DOHH2 (cell line): Measurements from ENCODE around the gene RPTOR.
"Not testable (repeated sequence)": the region's sequence is repeated elsewhere in the genome, so short reads cannot be mapped to it uniquely, and the experiment has no call there.

ENCODE experiments used
- H3F3A ChIP-seq: fragments of 200-600 bp; sonication (generic), shearing (Covaris generic); 2 replicates; pipeline ENCODE4 v1.6.0; 2016; ENCODE audit warnings: antibody characterized with exemption, mild to moderate bottlenecking; ENCODE audit not compliant: control insufficient read depth, insufficient read depth
- H3K27ac ChIP-seq: fragments of 200-600 bp; sonication (generic); 2 replicates; pipeline ENCODE4 v1.5.1; 2014; ENCODE audit warnings: low read depth, mild to moderate bottlenecking, low read length, moderate library complexity
- H3K27me3 ChIP-seq: fragments of 200-600 bp; sonication (generic); 2 replicates; pipeline ENCODE4 v1.6.1; 2014; ENCODE audit warnings: mild to moderate bottlenecking, low read length, mixed read lengths; ENCODE audit not compliant: control insufficient read depth
- H3K36me3 ChIP-seq: fragments of 200-600 bp; sonication (generic); 2 replicates; pipeline ENCODE4 v1.6.1; 2014; ENCODE audit warnings: mild to moderate bottlenecking, low read length, moderate library complexity, mixed read lengths; ENCODE audit not compliant: control insufficient read depth
- H3K4me1 ChIP-seq: fragments of 200-600 bp; sonication (generic); 2 replicates; pipeline ENCODE4 v1.6.1; 2014; ENCODE audit warnings: mild to moderate bottlenecking, low read length, mixed read lengths; ENCODE audit not compliant: control insufficient read depth
- H3K4me2 ChIP-seq: fragments of 200-600 bp; sonication (generic); 2 replicates; pipeline ENCODE4 v1.6.0; 2014; ENCODE audit warnings: mild to moderate bottlenecking, low read length, moderate library complexity
- H3K4me3 ChIP-seq: fragments of 200-600 bp; sonication (generic); 2 replicates; pipeline ENCODE4 v1.5.1; 2014; ENCODE audit warnings: mild to moderate bottlenecking, low read length, mixed read lengths
- H3K79me2 ChIP-seq: fragments of 200-600 bp; sonication (generic); 2 replicates; pipeline ENCODE4 v1.6.1; 2014; ENCODE audit warnings: mild to moderate bottlenecking, low read length, mixed read lengths; ENCODE audit not compliant: control insufficient read depth
- H3K9me2 ChIP-seq: fragments of 200-600 bp; sonication (generic); replicated peaks from 2 replicates; pipeline ENCODE4 v1.6.1; 2014; ENCODE audit warnings: mild to moderate bottlenecking, low read length, mixed read lengths; ENCODE audit not compliant: control insufficient read depth
- H3K9me3 ChIP-seq: fragments of 200-600 bp; sonication (generic); 2 replicates; pipeline ENCODE4 v1.6.1; 2014; ENCODE audit warnings: antibody characterized with exemption, low read length, mixed read lengths; ENCODE audit not compliant: control insufficient read depth, insufficient read depth
- H4K20me1 ChIP-seq: fragments of 200-600 bp; sonication (generic); 2 replicates; pipeline ENCODE4 v1.6.0; 2014; ENCODE audit warnings: low read depth, mild to moderate bottlenecking, antibody characterized with exemption, low read length, moderate library complexity; ENCODE audit not compliant: control insufficient read depth, insufficient read depth
- EZH2phosphoT487 ChIP-seq: fragments of 200-600 bp; sonication (generic); IDR thresholded peaks from 2 replicates; pipeline ENCODE4 v1.6.1; 2017; ENCODE audit warnings: borderline replicate concordance, mild to moderate bottlenecking, antibody characterized with exemption, low read length, moderate library complexity, mixed read lengths
- TF ChIP-seq, protein P1 (sequence below): fragments of 200-600 bp; sonication (generic); IDR thresholded peaks from one replicate; pipeline ENCODE4 v1.5.1; 2014; ENCODE audit warnings: antibody characterized with exemption, mild to moderate bottlenecking, low read depth, low read length; ENCODE audit not compliant: poor library complexity, severe bottlenecking

Gene RPTOR

DNA sequence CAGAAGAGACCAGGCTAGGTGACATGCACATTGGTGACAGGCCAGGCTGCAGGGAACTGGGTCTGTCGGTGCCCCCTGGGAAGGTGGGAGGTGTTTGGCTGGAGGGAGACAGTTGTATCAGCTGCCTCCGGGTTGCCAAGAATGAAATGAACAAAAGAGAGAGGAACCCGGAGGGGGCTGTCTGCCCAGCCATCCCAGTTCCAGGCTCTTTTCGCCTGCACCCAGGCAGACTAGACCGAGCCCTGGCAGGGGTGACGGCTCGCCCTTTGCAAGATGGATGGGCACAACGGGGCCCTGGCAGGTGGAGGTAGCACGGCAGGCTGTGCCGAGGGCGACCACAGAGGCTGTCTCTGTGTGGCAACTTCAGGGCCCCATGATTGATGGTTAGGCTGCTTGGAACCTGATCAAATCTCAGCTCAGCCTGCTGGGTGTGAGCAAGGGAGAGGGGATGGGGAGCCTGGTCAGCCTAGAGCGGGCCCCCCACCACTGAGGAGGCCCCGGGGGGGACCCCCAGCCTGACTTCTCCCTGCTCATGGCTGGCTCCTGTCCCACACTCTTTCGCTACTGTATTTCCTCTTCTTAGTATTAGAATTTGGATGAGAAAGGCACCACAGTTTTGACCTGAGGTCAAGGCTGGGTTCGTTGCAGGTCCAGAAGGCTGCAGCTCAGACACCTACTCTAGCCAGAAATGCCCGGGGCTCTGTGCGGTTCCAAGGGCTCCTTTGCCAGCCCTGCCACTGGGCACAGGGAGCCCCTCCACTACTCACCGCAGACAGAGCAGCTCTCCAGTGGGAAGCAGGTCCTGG, 328.1 kb downstream of the RPTOR start:
- Histone ChIP-seq H4K20me1 (no peaks in the 10 kb centered on the region), H3K27ac (no peak overlapping the region), H3K79me2 (no peaks in the 10 kb centered on the region; the same call in 1 of the 2 replicates), H3K9me2 (no peaks in the 10 kb centered on the region), H3K27me3 (no peaks in the 10 kb centered on the region), H3K4me3 (no peak overlapping the region), H3K4me2 (no peak overlapping the region), H3K9me3 (no peaks in the 10 kb centered on the region), H3K4me1 (peaks cover 25% of the 10 kb centered on the region), H3F3A (no peaks in the 10 kb centered on the region), H3K36me3 (peaks cover 4% of the 10 kb centered on the region; the same call in 1 of the 2 replicates)
- TF ChIP-seq, protein P1, sequence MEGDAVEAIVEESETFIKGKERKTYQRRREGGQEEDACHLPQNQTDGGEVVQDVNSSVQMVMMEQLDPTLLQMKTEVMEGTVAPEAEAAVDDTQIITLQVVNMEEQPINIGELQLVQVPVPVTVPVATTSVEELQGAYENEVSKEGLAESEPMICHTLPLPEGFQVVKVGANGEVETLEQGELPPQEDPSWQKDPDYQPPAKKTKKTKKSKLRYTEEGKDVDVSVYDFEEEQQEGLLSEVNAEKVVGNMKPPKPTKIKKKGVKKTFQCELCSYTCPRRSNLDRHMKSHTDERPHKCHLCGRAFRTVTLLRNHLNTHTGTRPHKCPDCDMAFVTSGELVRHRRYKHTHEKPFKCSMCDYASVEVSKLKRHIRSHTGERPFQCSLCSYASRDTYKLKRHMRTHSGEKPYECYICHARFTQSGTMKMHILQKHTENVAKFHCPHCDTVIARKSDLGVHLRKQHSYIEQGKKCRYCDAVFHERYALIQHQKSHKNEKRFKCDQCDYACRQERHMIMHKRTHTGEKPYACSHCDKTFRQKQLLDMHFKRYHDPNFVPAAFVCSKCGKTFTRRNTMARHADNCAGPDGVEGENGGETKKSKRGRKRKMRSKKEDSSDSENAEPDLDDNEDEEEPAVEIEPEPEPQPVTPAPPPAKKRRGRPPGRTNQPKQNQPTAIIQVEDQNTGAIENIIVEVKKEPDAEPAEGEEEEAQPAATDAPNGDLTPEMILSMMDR, result no peak
- TF ChIP-seq EZH2phosphoT487, result no peak

DNA sequence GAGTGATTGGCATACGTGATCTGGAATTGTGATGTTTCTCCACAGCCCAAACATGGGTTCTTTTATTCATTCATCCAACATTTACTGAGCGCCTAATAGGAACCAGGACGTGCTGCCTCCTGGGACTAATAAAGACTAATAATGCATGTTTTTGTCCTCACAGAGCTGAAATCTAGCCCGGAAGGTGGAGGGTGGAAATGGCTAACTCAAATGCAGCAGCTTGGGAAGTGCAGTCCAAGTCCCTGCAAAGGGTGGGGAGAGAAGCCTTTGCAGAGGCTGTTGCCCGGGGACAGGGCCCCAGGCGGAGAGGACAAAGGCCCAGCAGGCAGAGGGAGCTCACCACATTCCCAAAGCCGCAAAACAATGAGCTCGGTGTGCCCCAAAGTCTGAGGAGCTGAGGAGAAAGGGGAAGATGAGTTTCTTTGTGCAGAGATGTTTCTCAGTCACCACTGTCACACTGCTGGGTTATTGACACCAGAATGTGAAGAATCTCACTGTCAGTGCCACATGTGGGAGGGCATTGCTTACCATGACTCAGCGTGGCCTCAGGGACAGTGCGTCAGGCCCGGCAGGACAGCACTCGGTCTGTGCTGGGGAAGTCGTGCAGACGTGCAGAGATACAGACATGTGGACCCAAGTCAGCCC, 328.8 kb downstream of the RPTOR start:
- Histone ChIP-seq H3K36me3 (peaks cover 4% of the 10 kb centered on the region; the same call in 1 of the 2 replicates), H3K4me1 (peaks cover 29% of the 10 kb centered on the region), H4K20me1 (no peaks in the 10 kb centered on the region), H3K4me2 (no peak overlapping the region), H3F3A (no peaks in the 10 kb centered on the region), H3K27ac (no peak overlapping the region), H3K9me3 (no peaks in the 10 kb centered on the region), H3K9me2 (no peaks in the 10 kb centered on the region), H3K79me2 (no peaks in the 10 kb centered on the region; the same call in 1 of the 2 replicates), H3K4me3 (no peak overlapping the region), H3K27me3 (no peaks in the 10 kb centered on the region)
- no peak for TF ChIP-seq EZH2phosphoT487

DNA sequence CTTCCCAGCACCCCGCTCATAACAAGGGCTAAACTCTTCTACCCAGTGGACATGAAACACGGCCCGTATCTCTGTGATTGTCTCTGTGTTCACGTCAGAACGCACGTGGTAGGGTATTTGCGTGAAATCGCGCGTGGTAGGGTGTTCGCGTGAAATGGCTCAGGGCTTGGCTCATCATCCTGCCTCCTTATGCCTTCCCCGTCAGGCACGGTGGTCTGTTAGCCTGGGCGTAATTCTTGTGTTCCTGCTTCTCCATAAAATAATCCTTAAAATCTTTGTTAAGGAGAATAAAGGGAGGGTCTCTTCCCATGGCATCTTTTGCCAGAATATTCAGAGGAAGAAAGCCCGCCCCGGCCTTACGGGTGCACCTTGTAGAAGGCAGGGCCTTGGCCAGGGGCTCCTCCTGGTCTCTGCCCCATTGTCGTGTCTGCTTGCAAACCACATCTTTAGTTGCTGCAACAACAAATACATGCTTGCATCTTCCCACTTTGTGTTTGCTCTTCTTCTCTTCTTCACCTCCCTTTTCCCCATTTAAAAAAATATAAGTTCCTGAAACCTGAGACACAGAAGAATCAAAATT, 330.3 kb downstream of the RPTOR start:
- Histone ChIP-seq H3K79me2 (no peaks in the 10 kb centered on the region; the same call in 1 of the 2 replicates), H3K9me2 (no peaks in the 10 kb centered on the region), H3F3A (no peaks in the 10 kb centered on the region), H3K4me1 (peaks cover 29% of the 10 kb centered on the region), H3K36me3 (peaks cover 4% of the 10 kb centered on the region; the same call in 1 of the 2 replicates), H3K27ac (no peak overlapping the region), H3K4me2 (no peak overlapping the region), H3K4me3 (no peak overlapping the region), H3K27me3 (no peaks in the 10 kb centered on the region), H4K20me1 (no peaks in the 10 kb centered on the region), H3K9me3 (no peaks in the 10 kb centered on the region)
- TF ChIP-seq, protein P1, result no peak
- no peak for TF ChIP-seq EZH2phosphoT487

DNA sequence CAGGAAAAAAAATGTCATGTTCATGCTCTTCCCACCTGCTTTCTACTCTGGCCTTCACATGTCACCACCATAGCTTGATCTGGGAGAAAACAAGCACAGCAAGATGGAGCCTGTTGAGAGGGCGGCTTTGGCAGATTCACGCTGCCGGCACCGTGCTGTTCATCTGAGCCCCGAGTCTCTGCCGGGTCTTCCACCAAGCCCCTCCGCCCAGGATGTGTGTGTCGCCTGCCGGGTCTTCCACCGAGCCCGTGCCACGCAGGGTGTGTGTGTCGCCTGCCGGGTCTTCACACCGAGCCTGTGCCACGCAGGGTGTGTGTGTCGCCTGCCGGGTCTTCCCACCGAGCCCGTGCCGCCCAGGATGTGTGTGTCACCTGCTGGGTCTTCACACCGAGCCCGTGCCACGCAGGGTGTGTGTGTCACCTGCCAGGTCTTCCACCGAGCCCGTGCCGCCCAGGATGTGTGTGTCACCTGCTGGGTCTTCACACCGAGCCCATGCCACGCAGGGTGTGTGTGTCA, 330.9 kb downstream of the RPTOR start:
- not testable (repeated sequence) for H3K36me3 ChIP-seq, H3K79me2 ChIP-seq, H3K27ac ChIP-seq, H4K20me1 ChIP-seq, H3K9me3 ChIP-seq, H3K9me2 ChIP-seq, H3K4me2 ChIP-seq, H3K4me3 ChIP-seq, H3K27me3 ChIP-seq, H3F3A ChIP-seq
- peaks cover 29% of the 10 kb centered on the region for H3K4me1 ChIP-seq

DNA sequence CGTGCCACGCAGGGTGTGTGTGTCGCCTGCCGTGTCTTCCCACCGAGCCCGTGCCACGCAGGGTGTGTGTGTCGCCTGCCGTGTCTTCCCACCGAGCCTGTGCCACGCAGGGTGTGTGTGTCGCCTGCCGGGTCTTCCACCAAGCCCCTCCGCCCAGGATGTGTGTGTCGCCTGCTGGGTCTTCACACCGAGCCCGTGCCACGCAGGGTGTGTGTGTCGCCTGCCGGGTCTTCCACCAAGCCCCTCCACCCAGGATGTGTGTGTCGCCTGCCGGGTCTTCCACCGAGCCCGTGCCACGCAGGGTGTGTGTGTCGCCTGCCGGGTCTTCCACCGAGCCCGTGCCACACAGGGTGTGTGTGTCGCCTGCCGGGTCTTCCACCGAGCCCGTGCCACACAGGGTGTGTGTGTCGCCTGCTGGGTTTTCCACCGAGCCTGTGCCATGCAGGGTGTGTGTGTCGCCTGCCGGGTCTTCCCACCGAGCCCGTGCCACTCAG, 331.9 kb downstream of the RPTOR start:
- peak overlapping the region; percentile 70 for H3K4me2 ChIP-seq

More for the DNA sequence above, 331.9 kb downstream of the RPTOR start:
- not testable (repeated sequence) for H4K20me1 ChIP-seq, H3K36me3 ChIP-seq, H3F3A ChIP-seq, H3K27me3 ChIP-seq, H3K79me2 ChIP-seq, H3K9me3 ChIP-seq, H3K9me2 ChIP-seq
- Histone ChIP-seq H3K4me3 (peak overlapping the region; percentile 52), H3K27ac (peak overlapping the region; percentile 50; the same call in 1 of the 2 replicates), H3K4me1 (peaks cover 23% of the 10 kb centered on the region)
